DOHH2 (cell line): ENCODE measurements around the gene KRT17.

Source experiments
- H3F3A ChIP-seq: fragments of 200-600 bp; sonication (generic), shearing (Covaris generic); 2 replicates; pipeline ENCODE4 v1.6.0; 2016; ENCODE audit warnings: antibody characterized with exemption, mild to moderate bottlenecking; ENCODE audit not compliant: control insufficient read depth, insufficient read depth
- H3K27ac ChIP-seq: fragments of 200-600 bp; sonication (generic); 2 replicates; pipeline ENCODE4 v1.5.1; 2014; ENCODE audit warnings: low read depth, mild to moderate bottlenecking, low read length, moderate library complexity
- H3K27me3 ChIP-seq: fragments of 200-600 bp; sonication (generic); 2 replicates; pipeline ENCODE4 v1.6.1; 2014; ENCODE audit warnings: mild to moderate bottlenecking, low read length, mixed read lengths; ENCODE audit not compliant: control insufficient read depth
- H3K36me3 ChIP-seq: fragments of 200-600 bp; sonication (generic); 2 replicates; pipeline ENCODE4 v1.6.1; 2014; ENCODE audit warnings: mild to moderate bottlenecking, low read length, moderate library complexity, mixed read lengths; ENCODE audit not compliant: control insufficient read depth
- H3K4me1 ChIP-seq: fragments of 200-600 bp; sonication (generic); 2 replicates; pipeline ENCODE4 v1.6.1; 2014; ENCODE audit warnings: mild to moderate bottlenecking, low read length, mixed read lengths; ENCODE audit not compliant: control insufficient read depth
- H3K4me2 ChIP-seq: fragments of 200-600 bp; sonication (generic); 2 replicates; pipeline ENCODE4 v1.6.0; 2014; ENCODE audit warnings: mild to moderate bottlenecking, low read length, moderate library complexity
- H3K4me3 ChIP-seq: fragments of 200-600 bp; sonication (generic); 2 replicates; pipeline ENCODE4 v1.5.1; 2014; ENCODE audit warnings: mild to moderate bottlenecking, low read length, mixed read lengths
- H3K79me2 ChIP-seq: fragments of 200-600 bp; sonication (generic); 2 replicates; pipeline ENCODE4 v1.6.1; 2014; ENCODE audit warnings: mild to moderate bottlenecking, low read length, mixed read lengths; ENCODE audit not compliant: control insufficient read depth
- H3K9me2 ChIP-seq: fragments of 200-600 bp; sonication (generic); replicated peaks from 2 replicates; pipeline ENCODE4 v1.6.1; 2014; ENCODE audit warnings: mild to moderate bottlenecking, low read length, mixed read lengths; ENCODE audit not compliant: control insufficient read depth
- H3K9me3 ChIP-seq: fragments of 200-600 bp; sonication (generic); 2 replicates; pipeline ENCODE4 v1.6.1; 2014; ENCODE audit warnings: antibody characterized with exemption, low read length, mixed read lengths; ENCODE audit not compliant: control insufficient read depth, insufficient read depth
- H4K20me1 ChIP-seq: fragments of 200-600 bp; sonication (generic); 2 replicates; pipeline ENCODE4 v1.6.0; 2014; ENCODE audit warnings: low read depth, mild to moderate bottlenecking, antibody characterized with exemption, low read length, moderate library complexity; ENCODE audit not compliant: control insufficient read depth, insufficient read depth
- CTCF ChIP-seq: fragments of 200-600 bp; sonication (generic); IDR thresholded peaks from one replicate; pipeline ENCODE4 v1.5.1; 2014; ENCODE audit warnings: antibody characterized with exemption, mild to moderate bottlenecking, low read depth, low read length; ENCODE audit not compliant: poor library complexity, severe bottlenecking
- EZH2phosphoT487 ChIP-seq: fragments of 200-600 bp; sonication (generic); IDR thresholded peaks from 2 replicates; pipeline ENCODE4 v1.6.1; 2017; ENCODE audit warnings: borderline replicate concordance, mild to moderate bottlenecking, antibody characterized with exemption, low read length, moderate library complexity, mixed read lengths

Gene KRT17

GRCh38 chr17:41657176-41657754 is 32.9 kb upstream of the KRT17 start:
- H3K36me3 ChIP-seq, result no peaks in the 10 kb centered on the region
- H3K4me1 ChIP-seq, result peaks cover 1% of the 10 kb centered on the region
- no peak overlapping the region for H3K4me2 ChIP-seq
- no peak overlapping the region for H3K27ac ChIP-seq
- H4K20me1 ChIP-seq, result no peaks in the 10 kb centered on the region
- H3K79me2 ChIP-seq, result no peaks in the 10 kb centered on the region
- TF ChIP-seq CTCF, result no peak
- no peak for TF ChIP-seq EZH2phosphoT487
- no peaks in the 10 kb centered on the region for H3K9me2 ChIP-seq
- H3F3A ChIP-seq, result no peaks in the 10 kb centered on the region
- H3K27me3 ChIP-seq, result no peaks in the 10 kb centered on the region
- no peak overlapping the region for H3K4me3 ChIP-seq
- H3K9me3 ChIP-seq, result no peaks in the 10 kb centered on the region

- H3K27me3 ChIP-seq, result no peaks in the 10 kb centered on the region
- no peaks in the 10 kb centered on the region for H3K36me3 ChIP-seq
- no peak overlapping the region for H3K27ac ChIP-seq
- no peak overlapping the region for H3K4me2 ChIP-seq
- no peaks in the 10 kb centered on the region for H3F3A ChIP-seq
- no peaks in the 10 kb centered on the region for H3K4me1 ChIP-seq
- no peaks in the 10 kb centered on the region for H4K20me1 ChIP-seq
- no peaks in the 10 kb centered on the region for H3K9me2 ChIP-seq
- H3K9me3 ChIP-seq, result no peaks in the 10 kb centered on the region
- H3K79me2 ChIP-seq, result no peaks in the 10 kb centered on the region
- no peak overlapping the region for H3K4me3 ChIP-seq
- no peak for TF ChIP-seq CTCF
- no peak for TF ChIP-seq EZH2phosphoT487
Observed at GRCh38 chr17:41656249-41657023, 32.1 kb upstream of the KRT17 start.

- H3F3A ChIP-seq, result no peaks in the 10 kb centered on the region
- H3K4me1 ChIP-seq, result no peaks in the 10 kb centered on the region
- no peaks in the 10 kb centered on the region for H4K20me1 ChIP-seq
- H3K4me3 ChIP-seq, result no peak overlapping the region
- no peaks in the 10 kb centered on the region for H3K36me3 ChIP-seq
- no peak overlapping the region for H3K4me2 ChIP-seq
- TF ChIP-seq EZH2phosphoT487 (no peak), CTCF (no peak)
- no peaks in the 10 kb centered on the region for H3K27me3 ChIP-seq
- H3K27ac ChIP-seq, result no peak overlapping the region
- H3K9me3 ChIP-seq, result no peaks in the 10 kb centered on the region
- no peaks in the 10 kb centered on the region for H3K79me2 ChIP-seq
- no peaks in the 10 kb centered on the region for H3K9me2 ChIP-seq
Observed at GRCh38 chr17:41655611-41656111, 31.3 kb upstream of the KRT17 start.
